ENCODE results near the gene EDAR. TPM values are rescaled to one million over a fixed set of nuclear protein-coding genes. Genes with fewer than 3 reads are reported as not detected.

Gene EDAR
- total RNA-seq, 3 donors from 2014 or later, result 0.25 to 0.81 (median 0.60) TPM

- no peak for DNase-seq
- H3K4me1 ChIP-seq (ENCODE audit: low read depth), result peaks cover 6% of the 10 kb centered on the region
- H3K36me3 ChIP-seq (ENCODE audit: low read depth), result no peaks in the 10 kb centered on the region
- no peak overlapping the region for H3K4me3 ChIP-seq
- intact Hi-C loops (cut with DNase I, micrococcal nuclease), result no loop called here
- TF ChIP-seq, protein P1, sequence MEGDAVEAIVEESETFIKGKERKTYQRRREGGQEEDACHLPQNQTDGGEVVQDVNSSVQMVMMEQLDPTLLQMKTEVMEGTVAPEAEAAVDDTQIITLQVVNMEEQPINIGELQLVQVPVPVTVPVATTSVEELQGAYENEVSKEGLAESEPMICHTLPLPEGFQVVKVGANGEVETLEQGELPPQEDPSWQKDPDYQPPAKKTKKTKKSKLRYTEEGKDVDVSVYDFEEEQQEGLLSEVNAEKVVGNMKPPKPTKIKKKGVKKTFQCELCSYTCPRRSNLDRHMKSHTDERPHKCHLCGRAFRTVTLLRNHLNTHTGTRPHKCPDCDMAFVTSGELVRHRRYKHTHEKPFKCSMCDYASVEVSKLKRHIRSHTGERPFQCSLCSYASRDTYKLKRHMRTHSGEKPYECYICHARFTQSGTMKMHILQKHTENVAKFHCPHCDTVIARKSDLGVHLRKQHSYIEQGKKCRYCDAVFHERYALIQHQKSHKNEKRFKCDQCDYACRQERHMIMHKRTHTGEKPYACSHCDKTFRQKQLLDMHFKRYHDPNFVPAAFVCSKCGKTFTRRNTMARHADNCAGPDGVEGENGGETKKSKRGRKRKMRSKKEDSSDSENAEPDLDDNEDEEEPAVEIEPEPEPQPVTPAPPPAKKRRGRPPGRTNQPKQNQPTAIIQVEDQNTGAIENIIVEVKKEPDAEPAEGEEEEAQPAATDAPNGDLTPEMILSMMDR (IDR thresholded peaks at IDR 0.05), result no peak
- H3K9me3 ChIP-seq, result no peaks in the 10 kb centered on the region
- ATAC-seq, result no peak
These were observed 63.3 kb downstream of the EDAR start for GRCh38 chr2:108925735-108926134.

DNA sequence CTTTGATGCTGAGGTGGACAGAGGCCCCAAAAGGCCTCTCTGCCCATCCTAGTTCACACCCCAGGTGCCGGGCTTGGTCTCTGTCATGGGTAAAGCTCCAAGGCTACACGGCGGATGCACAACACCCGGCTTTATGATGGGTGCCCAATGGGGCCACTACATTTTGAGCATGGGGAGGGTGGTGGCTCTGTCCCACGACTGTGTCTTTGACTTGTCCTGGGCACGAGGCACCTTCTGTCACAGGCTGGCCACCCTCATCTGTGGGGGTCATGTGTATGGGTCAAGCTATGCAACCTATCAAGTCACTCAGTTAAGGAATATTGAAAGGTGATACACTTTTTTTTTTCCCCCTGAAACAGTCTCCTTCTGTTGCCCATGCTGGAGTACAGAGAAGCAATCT lies 63.7 kb downstream of the EDAR start:
- intact Hi-C loops (cut with DNase I, micrococcal nuclease), result no loop called here
- TF ChIP-seq, protein P1 (IDR thresholded peaks at IDR 0.05), result no peak
- Histone ChIP-seq H3K4me3 (no peak overlapping the region), H3K9me3 (no peaks in the 10 kb centered on the region), H3K4me1 (ENCODE audit: low read depth) (peaks cover 6% of the 10 kb centered on the region), H3K36me3 (ENCODE audit: low read depth) (no peaks in the 10 kb centered on the region)
- no peak for DNase-seq
- no peak for ATAC-seq

DNA sequence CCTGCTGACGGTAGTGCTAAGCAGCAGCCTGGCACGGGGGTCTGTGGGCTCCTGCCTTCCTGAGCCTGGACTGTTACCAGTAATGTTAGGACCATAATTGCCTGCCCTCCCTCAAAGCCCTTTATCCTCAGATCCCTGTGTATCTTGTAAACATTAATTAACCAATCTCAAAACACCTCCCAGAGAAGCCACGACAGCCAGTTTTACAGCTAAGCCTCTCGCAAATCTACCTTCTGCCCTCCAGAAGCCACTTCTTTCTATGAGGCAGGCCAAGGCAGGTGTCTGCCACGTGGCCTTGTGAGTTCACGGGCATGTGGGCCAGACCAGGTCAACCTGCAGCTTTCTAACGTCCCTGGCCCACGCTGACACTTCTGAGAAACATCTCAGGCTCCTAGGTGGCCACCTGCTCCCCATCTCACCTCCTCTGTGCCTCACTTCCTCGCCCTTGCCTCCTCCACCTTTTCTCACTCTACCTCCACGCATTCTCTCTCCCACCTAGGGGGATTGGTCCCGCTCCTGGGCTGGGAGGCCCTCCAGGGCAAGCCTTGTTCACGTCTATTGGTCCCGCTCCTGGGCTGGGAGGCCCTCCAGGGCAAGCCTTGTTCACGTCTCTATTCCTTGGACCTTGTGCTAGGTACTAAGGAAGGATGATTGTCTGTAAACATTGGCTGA lies 64.3 kb downstream of the EDAR start:
- Histone ChIP-seq H3K9me3 (no peaks in the 10 kb centered on the region), H3K4me1 (ENCODE audit: low read depth) (peaks cover 6% of the 10 kb centered on the region), H3K4me3 (no peak overlapping the region), H3K36me3 (ENCODE audit: low read depth) (no peaks in the 10 kb centered on the region)
- ATAC-seq (no peak), DNase-seq (no peak)
- TF ChIP-seq, protein P1 (IDR thresholded peaks at IDR 0.05), result no peak
- intact Hi-C loops (cut with DNase I, micrococcal nuclease), result no loop called here

DNA sequence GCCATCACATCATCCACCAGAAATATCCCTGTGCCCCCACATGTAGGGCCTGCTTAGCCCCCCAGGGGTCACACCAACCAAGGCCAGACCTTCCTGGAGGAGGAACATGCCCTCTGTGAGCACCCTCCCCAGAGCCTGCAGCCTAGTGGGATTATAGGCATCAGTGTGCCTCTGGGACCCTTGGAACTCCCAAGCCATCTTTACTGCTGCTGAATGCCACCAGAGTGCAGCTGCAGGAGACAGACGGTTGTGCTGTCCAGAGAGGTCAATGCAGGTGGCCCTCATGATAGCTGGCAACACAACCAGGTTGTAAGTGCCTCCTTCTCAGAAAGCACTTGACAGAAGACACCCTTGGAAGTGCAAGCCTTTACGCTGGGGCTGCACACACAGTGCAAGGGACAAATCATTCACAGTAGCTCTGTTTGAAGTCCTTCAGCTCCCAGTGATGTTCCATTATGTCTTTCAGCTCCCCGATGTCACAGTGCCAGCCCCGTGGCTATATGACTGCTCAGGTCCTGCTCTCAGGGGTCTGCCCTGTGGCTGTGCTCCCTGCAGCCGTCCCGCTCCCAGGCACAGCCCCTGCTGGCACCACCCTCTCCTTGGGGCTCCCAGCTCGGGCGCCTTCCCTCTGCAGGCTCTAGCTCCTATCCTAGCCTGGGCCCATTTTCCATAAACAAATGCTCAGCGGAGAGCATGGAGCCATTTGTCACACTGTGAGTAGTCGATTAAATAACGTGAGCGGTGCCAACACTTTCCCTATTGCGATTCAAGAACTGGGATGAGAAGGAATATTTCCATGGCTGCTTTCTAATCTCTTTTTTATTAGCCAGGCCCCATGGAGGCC lies 65.1 kb downstream of the EDAR start:
- no peaks in the 10 kb centered on the region for H3K9me3 ChIP-seq
- H3K4me3 ChIP-seq, result no peak overlapping the region
- TF ChIP-seq, protein P1 (IDR thresholded peaks at IDR 0.05), result no peak
- intact Hi-C loops (cut with DNase I, micrococcal nuclease), result no loop called here
- H3K36me3 ChIP-seq (ENCODE audit: low read depth), result no peaks in the 10 kb centered on the region
- DNase-seq (no peak), ATAC-seq (no peak)
- peaks cover 6% of the 10 kb centered on the region for H3K4me1 ChIP-seq (ENCODE audit: low read depth)

DNA sequence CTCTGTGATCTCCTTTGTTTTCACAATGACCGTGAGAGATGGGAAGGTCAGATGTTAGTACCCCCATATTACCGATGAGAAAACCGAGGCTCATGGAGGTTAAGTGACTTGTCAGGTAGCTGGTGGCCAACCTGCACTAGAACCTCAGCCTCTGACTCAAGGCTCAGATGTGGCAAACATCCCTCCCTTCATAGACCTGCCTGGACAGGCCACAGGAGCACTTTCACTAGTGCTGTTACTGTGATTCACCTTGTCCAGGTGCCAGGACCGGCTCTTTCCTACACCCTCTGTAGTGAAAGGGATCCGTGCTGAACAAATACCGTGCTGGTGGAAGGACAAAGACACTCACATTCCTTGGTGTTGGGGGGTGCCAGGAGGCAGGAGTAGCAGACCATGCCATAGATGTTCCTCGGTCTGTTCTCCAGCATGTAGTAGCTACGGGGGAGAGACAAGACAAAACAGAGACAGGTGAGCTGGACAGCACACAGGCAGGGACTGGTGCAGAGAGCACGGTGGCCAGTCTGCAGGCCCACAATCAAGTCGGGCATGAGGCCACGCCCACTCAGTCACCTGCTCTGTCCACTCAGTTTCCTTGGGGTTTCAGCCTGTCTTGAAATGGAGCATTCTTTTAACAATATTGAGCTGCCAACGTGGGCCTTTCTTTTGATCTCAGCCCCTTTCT lies 65.9 kb downstream of the EDAR start:
- ATAC-seq (peak; percentile 40), DNase-seq (no peak)
- Histone ChIP-seq H3K36me3 (ENCODE audit: low read depth) (no peaks in the 10 kb centered on the region), H3K9me3 (no peaks in the 10 kb centered on the region), H3K4me1 (ENCODE audit: low read depth) (peaks cover 6% of the 10 kb centered on the region), H3K4me3 (no peak overlapping the region)
- intact Hi-C loops (cut with DNase I, micrococcal nuclease), result no loop called here
- TF ChIP-seq, protein P1 (IDR thresholded peaks at IDR 0.05), result no peak

All from mucosa of descending colon (tissue), 3 donors.